Measurements from ENCODE around the gene SS18L1.
A peak's percentile ranks its signal among the peaks of the same experiment; 100 is the strongest.

The SS18L1 gene

DNA sequence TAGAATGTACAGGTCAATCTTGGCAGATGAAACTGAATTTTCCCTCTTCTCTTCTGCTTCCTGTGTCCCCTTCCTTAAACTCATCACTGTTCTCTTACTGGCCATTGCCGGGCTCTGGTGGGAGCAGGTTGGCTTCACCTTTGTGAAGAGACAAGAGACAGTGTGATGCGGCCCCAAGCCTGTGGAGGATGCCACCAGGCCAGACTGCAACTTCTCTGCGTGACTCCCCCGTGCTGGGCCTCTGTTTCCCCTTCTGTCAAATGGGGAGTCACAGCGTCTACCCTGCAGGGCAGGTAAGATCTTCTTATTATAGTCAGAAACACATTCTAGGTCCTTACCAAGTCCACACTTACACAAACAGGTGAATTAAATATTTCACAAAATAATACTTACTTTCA is 23.2 kb upstream of the SS18L1 start:
- no peak for DNase-seq (ENCODE audit: low read depth)

DNA sequence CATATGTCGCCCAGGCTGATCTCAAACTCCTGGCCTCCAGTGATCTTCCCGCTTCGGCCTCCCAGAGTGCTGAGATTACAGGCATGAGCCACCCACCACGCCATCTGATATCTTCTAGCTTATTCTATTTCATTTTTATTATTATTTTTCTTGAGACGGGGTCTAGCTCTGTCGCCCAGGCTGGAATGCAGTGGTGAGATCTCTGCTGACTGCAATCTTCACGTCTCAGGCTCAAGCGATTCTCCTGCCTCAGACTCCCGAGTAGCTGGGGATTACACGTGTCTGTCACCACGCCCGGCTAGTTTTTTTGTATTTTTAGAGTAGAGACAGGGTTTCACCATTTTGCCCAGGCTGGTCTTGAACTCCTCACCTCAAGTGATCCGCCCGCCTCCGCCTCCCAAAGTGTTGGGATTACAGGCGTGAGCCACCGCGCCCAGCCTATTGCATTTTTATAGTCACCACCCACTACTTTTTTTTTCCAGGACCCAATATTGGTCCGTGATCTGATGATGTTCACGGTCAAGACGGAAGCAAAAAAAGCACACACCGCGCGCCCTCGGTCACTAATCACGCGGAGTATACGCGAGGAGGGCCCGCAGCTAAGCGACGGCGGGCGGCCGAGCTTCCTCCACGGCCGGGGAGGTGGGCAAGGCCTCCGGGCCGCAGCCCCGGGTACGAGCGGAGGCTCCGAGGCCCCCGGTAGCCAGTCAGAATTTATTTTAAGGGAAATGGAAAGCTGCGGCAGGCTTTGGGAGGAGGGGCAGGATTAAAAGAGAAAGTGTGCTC is 22.4 kb upstream of the SS18L1 start:
- no peak for DNase-seq (ENCODE audit: low read depth)

- DNase-seq (ENCODE audit: low read depth) = peak; percentile 92
Observed at GRCh38 chr20:62121776-62122653, 21.6 kb upstream of the SS18L1 start, which contains the start of gene LSM14B. Gene LSM14B (plus strand): TSS chr20:62122475. CDS start chr20:62122667, 192 bp downstream.

DNA sequence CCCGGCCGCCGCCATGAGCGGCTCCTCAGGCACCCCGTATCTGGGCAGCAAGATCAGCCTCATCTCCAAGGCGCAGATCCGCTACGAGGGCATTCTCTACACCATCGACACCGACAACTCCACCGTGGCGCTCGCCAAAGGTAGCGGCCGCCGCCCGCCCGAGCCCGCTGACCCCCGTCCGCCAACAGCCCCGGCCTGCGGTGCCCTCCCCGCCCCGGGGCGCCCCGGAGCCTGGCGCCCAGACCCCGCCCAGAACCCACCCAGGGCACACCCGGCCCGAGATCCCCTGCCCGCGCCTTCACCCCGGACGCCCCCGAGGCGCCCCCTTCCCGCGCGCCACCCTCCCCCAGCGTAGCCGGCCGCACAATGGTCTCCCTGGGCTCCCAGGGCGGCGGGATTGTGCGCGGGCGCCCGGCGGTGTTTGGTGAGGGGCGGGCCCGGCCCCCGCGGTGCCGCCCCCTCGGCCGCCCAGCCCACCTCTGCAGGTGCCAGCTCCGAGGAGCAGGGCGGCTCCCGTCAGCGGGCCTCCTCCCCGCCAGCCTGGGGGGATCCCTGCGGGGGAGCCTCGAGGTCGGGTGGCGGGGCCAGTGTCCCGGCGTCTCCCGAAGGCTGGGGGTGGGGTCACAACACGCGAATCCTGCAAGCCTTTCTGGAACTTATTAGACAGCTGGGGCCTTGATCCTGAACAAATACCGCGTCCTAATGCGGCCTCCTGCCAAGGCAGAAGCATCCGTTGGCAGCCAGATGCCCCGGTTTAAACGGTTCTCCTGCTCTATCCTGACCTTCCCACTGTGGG is 20.7 kb upstream of the SS18L1 start:
- no peak for DNase-seq (ENCODE audit: low read depth)

DNA sequence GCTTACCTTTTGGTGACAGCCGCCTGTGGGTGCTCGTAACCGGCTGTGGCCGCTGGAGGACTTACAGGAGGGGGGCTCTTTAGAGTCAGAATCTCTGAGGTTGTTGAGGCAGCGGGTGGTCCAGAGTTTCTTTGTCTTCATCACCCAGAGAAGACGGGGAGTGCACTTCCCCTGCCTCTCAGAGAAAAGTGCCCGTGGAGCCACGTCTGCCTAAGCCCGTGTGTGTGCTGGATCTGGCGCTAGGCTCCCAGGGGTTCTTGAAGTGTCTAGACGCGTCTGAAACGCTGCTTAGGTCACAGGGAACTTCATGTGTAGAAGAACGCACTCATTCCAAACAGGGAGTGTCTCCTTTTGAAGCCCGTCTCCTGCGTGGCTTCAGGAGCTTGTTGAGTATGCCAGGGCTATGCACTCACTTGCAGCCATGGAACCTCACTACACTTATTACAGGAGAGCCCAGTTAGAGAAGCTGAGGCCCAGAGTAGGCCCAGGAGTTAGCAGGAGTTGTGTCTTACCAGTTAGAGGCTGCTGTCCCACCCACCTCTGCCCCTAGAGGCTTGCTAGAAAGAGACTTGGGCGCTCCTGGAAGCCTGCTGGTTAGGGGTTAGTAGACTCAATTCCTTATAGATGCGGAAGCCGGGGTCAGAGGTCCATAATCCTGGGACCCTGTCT is 20.0 kb upstream of the SS18L1 start:
- no peak for DNase-seq (ENCODE audit: low read depth)

DNA sequence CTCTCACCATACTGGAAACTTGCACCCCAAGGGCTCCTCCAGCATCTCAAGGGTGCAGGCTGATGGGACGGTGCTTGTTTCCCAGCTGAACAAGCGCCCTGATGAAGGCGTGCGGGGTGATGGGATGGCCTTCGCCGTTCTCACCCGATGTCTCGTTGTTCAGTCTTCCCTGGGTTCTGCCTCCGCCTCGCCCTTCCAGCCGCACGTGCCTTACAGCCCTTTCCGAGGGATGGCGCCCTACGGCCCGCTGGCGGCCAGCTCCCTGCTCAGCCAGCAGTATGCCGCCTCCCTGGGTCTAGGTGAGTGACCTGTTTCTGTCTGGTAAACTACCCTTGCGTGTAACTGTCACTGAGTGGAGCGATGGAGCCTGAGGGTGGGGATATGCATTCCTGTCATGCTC is 17.4 kb upstream of the SS18L1 start:
- no peak for DNase-seq (ENCODE audit: low read depth)

- no peak for DNase-seq (ENCODE audit: low read depth)
Observed at GRCh38 chr20:62127799-62128198, 15.8 kb upstream of the SS18L1 start.

DNA sequence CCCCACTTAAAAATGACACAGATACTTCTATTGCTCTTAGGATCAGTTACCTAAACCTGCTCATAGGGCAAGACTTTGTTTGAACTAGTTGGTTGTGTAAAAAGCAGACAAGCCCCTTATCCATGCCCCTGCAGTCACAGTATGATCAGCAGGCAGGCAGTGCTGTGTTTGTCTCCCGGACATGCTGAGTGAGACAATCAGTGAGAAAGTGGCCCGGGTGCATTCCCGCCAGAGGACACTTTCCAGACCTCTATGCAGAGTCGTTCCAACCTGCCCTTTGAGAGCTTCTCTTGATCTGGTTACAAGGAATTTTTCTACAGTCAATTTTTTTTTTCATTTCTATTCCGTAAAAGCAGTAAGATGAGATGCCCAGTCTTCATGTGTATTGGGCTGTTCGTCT is 15.1 kb upstream of the SS18L1 start:
- no peak for DNase-seq (ENCODE audit: low read depth)

DNA sequence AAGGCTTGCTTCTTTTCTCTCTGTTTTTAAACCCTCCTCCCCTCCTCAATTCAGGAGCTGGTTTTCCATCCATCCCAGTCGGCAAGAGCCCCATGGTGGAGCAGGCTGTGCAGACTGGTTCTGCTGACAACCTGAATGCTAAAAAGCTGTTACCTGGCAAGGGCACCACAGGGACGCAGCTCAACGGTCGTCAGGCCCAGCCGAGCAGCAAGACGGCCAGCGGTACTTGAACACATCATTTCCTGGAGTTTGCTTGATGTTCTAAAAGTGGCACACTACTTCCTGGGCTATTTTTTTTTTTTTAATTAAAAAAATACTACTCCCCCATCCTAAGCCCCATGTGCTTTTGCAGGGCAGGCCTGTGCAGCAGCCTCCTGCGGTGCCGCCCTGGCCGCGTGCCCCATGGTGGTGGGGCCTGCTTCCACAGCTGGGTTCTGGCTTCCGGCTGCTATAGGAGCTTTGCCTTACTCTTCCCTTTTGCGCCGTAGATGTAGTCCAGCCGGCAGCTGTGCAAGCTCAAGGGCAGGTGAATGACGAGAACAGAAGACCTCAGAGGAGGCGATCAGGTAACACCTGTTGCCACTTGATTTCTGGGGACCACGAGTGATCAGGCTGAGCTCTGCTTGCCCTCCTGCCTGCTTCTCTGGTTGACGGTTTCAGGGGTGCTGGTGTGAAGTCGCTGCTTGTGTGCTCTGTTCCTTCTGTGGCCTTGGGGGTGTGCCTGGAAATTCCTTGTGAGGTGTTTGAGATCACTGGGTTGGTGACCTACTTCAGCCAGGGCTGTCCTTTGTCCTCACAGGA is 13.6 kb upstream of the SS18L1 start:
- DNase-seq (ENCODE audit: low read depth) = no peak

DNA sequence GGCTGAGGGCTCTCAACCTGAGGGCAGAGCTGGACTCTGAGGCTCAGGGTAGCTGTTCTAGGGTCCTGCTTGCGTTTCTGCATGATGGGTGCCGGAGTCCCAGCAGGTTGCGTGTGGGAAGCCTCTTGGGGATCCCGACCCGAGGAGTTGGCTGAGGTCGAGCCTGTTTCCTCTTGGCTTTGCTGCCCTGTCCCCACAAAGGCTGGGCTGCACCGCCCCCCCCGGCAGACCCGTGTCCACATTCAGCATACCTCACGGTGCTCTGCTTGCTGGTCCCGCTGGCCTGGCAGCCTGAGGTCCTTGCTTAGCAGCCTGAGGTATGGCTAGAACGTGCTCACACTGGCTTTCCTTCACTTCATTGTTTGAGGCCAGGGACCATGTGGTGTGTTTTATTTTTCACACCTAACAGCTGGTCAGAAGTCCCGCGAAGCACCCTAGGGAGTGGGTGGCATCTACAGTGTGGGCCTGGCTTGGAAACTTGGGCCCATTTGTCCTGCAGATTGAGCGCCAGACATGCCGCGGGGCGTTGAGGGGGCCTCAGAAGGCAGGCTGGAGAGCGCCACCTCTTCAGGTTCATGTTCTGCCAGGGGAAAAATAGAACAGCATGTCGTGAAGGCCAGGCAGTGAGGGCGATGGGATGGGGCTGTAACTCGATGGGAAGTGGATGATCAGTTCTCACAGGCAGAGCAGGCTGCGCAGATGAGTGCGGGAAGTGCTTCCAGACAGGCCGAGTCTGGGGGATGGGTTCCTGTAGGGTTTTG is 11.8 kb upstream of the SS18L1 start:
- no peak for DNase-seq (ENCODE audit: low read depth)

- DNase-seq (ENCODE audit: low read depth) = no peak
Observed at GRCh38 chr20:62132421-62132820, 11.1 kb upstream of the SS18L1 start.

DNA sequence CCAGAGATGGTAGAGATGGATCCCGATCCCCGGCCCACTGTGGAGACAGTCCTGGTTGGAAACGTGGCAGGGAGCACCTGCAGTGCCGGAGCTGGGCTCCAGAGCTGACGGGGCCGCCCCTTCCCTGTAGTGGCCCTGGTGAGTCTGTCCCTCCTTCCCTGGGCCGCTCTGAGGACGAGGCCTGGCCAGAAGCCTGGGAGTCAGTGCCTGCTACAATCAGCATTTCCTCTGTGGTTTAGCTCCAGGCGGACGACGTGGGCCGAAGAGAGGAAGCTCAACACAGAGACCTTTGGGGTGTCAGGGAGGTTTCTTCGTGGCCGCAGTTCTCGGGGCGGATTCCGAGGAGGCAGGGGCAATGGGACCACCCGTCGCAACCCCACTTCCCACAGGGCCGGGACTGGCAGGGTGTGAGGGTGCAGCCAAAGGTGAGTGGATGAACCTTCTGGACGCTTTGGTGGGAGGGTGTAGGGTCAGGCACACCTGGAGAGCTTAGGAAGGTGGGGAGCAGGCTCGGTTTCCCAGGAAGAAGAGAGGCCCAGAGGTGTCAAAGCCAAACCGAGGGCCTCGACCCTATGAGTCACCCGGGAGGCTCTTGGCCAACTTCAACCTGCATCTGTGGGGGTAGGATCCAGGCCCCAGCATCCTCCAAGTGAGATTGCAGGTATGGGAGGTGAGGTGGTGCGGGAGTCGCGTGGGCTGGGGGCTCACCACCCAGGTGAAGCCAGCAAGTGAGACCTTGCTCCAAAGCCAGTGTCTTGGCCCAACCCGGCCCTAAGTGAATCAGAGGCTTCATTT is 10.3 kb upstream of the SS18L1 start:
- no peak for DNase-seq (ENCODE audit: low read depth)

GRCh38 chr20:62133864-62134263 is 9.7 kb upstream of the SS18L1 start:
- no peak for DNase-seq (ENCODE audit: low read depth)

GRCh38 chr20:62134735-62135231 is 8.8 kb upstream of the SS18L1 start:
- DNase-seq (ENCODE audit: low read depth) = no peak

- DNase-seq (ENCODE audit: low read depth) = no peak
Observed at GRCh38 chr20:62135573-62136266, 7.8 kb upstream of the SS18L1 start.

DNA sequence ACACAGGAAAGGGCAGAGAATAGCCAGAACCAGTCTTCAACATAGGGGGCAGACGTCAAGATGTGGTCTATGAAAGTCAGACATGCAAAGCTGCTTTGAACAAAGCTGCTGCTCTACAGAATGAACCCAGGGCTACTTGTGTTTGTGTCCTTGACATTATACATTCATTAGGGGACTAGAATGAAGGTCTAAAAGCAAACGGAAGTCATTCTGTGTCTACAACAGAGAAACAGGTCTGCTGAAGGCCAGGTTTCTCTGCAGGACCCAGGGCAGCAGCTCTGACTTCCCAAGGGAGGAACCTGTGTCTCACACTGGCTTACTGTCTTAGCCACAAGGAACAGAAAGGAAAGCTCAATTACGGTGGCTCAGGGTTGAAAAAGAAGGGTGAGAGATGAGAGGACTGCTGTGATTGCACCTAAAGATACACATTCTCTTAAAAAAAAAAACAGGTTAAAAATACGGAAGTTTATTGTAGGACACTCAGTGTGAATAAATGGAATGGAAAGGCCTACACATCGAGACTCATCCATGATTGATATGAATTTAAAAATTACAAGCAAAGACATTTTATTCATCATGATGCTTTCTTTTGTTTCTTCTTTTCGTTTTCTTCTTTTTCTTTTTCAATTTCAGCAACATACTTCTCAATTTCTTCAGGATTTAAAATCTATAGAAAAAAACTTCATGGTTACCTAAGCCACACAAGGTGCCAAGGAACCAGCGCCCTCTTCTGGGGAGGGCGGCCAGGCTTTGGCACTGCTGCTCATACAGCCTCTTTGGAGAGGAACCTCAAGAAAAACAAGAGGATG is 7.1 kb upstream of the SS18L1 start:
- peak; percentile 50 for DNase-seq (ENCODE audit: low read depth)

- no peak for DNase-seq (ENCODE audit: low read depth)
Observed at GRCh38 chr20:62137092-62137384, 6.5 kb upstream of the SS18L1 start.
